Measurements from ENCODE around the gene LTA4H. TPM values are rescaled to one million over a fixed set of nuclear protein-coding genes. Genes with fewer than 3 reads are reported as not detected.

Gene LTA4H
- total RNA-seq, 1 donor from 2014 or later = 266 TPM

DNA sequence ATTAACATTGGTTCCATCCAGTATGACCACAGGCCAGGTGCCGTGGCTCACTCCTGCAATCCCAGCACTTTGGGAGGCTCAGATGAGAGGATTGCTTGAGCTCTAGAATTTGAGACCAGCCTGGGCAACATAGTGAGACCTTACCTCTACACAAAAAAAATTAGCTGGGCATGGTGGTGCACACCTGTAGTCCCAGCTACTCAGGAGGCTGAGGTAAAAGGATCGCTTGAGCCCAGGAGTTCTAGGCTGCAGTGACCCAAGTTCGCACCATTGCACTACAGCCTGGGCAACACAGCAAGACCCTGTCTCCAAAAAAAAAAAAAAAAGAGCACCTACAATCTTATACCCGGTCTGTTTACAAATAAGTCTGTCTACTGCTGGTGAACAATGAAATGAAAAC lies 9.9 kb downstream of the LTA4H start:
- H3K9ac ChIP-seq = no peak overlapping the region
- H3K27ac ChIP-seq = no peak overlapping the region
- peaks cover 15% of the 10 kb centered on the region for H3K79me2 ChIP-seq (ENCODE audit: low read depth)
- H3K27me3 Mint-ChIP-seq (ENCODE audit: insufficient read depth, low read depth) = peaks cover 2% of the 10 kb centered on the region
- H3K36me3 Mint-ChIP-seq = peaks cover 20% of the 10 kb centered on the region
- H3F3A ChIP-seq (ENCODE audit: low read depth) = no peaks in the 10 kb centered on the region
- no peaks in the 10 kb centered on the region for H3K27me3 ChIP-seq
- no peak overlapping the region for H3K27ac Mint-ChIP-seq
- TF ChIP-seq, protein P1, sequence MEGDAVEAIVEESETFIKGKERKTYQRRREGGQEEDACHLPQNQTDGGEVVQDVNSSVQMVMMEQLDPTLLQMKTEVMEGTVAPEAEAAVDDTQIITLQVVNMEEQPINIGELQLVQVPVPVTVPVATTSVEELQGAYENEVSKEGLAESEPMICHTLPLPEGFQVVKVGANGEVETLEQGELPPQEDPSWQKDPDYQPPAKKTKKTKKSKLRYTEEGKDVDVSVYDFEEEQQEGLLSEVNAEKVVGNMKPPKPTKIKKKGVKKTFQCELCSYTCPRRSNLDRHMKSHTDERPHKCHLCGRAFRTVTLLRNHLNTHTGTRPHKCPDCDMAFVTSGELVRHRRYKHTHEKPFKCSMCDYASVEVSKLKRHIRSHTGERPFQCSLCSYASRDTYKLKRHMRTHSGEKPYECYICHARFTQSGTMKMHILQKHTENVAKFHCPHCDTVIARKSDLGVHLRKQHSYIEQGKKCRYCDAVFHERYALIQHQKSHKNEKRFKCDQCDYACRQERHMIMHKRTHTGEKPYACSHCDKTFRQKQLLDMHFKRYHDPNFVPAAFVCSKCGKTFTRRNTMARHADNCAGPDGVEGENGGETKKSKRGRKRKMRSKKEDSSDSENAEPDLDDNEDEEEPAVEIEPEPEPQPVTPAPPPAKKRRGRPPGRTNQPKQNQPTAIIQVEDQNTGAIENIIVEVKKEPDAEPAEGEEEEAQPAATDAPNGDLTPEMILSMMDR (IDR thresholded peaks at IDR 0.05) = no peak
- TF ChIP-seq EZH2phosphoT487 (IDR thresholded peaks at IDR 0.05) (no peak), EZH2 (IDR thresholded peaks at IDR 0.05) (no peak)
- peaks cover 8% of the 10 kb centered on the region for H4K20me1 ChIP-seq (ENCODE audit: low read depth)
- H3K4me3 ChIP-seq = no peak overlapping the region
- H3K9me3 ChIP-seq (ENCODE audit: low read depth) = no peaks in the 10 kb centered on the region
- no peaks in the 10 kb centered on the region for H3K4me1 Mint-ChIP-seq
- no peaks in the 10 kb centered on the region for H3K9me3 Mint-ChIP-seq
- H3K4me1 ChIP-seq = no peaks in the 10 kb centered on the region
- no peak overlapping the region for H3K4me3 Mint-ChIP-seq
- no peak for DNase-seq (ENCODE audit: low spot score)
- H3K36me3 ChIP-seq = peaks cover 31% of the 10 kb centered on the region
- no peak overlapping the region for H3K4me2 ChIP-seq
- no peak overlapping the region for H2AFZ ChIP-seq (replicated peaks)

DNA sequence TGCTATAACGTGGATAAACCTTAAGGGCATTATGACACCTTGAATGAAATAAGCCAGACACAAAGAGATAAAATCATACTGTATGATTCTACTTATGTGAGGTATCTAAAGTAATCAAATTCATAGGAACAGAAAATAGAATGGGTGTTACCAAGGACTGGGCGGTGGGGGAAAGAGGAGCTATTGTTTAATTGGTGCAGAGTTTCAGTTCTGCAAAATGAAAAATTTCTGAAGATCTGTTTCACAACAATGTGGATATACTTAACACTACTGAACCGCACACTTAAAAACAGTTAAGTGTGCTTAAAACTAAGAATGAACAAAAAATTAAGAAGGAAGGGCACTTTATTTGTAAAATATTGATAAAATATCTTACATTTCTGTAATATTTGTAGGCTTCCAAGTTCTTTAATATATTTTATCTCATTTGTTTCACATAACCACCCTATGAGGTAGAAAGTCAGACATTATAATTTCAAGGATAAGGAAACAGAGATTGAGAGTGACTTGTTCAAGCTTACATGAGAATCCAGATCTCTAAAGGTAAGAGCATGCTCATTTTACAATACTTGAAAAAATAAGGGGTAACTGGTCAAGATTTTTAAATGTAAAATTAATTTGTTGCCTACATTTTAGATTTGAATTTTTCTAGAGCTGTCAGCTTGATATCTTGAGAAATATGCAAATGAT lies 14.9 kb downstream of the LTA4H start:
- H3K4me1 ChIP-seq = no peaks in the 10 kb centered on the region
- H3K4me2 ChIP-seq = no peak overlapping the region
- no peak overlapping the region for H3K27ac ChIP-seq
- Mint-ChIP-seq H3K4me1 (no peaks in the 10 kb centered on the region), H3K27ac (no peak overlapping the region), H3K27me3 (ENCODE audit: insufficient read depth, low read depth) (peaks cover 2% of the 10 kb centered on the region), H3K36me3 (peaks cover 14% of the 10 kb centered on the region), H3K4me3 (no peak overlapping the region), H3K9me3 (no peaks in the 10 kb centered on the region)
- H3K9ac ChIP-seq = no peak overlapping the region
- no peaks in the 10 kb centered on the region for H3F3A ChIP-seq (ENCODE audit: low read depth)
- H2AFZ ChIP-seq (replicated peaks) = no peak overlapping the region
- no peaks in the 10 kb centered on the region for H3K9me3 ChIP-seq (ENCODE audit: low read depth)
- no peaks in the 10 kb centered on the region for H3K79me2 ChIP-seq (ENCODE audit: low read depth)
- peaks cover 45% of the 10 kb centered on the region for H3K36me3 ChIP-seq
- H4K20me1 ChIP-seq (ENCODE audit: low read depth) = no peaks in the 10 kb centered on the region
- DNase-seq (ENCODE audit: low spot score) = no peak
- H3K4me3 ChIP-seq = no peak overlapping the region
- no peaks in the 10 kb centered on the region for H3K27me3 ChIP-seq
- TF ChIP-seq EZH2phosphoT487 (IDR thresholded peaks at IDR 0.05) = no peak
- TF ChIP-seq, protein P1 (IDR thresholded peaks at IDR 0.05) = no peak
- no peak for TF ChIP-seq EZH2 (IDR thresholded peaks at IDR 0.05)

DNA sequence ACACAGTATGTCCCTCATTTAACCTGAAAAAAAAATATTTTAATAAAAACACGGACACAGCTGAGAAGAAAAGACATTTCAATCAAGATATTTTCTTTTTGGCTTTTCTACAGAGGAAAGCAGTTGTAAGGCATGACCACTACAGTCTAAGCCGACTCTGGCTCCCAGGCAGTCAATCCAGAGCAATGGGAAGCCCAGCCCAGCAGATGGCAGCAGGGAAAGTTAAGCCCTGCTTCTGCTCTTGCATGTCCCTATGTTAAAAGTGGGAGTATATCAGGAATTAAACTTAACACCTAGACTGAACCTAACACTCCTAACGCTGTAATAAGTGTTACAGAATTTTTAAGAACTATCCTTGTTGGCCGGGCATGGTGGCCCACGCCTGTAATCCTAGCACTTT lies 19.7 kb downstream of the LTA4H start:
- H4K20me1 ChIP-seq (ENCODE audit: low read depth) = no peaks in the 10 kb centered on the region
- H3K4me2 ChIP-seq = no peak overlapping the region
- H2AFZ ChIP-seq (replicated peaks) = no peak overlapping the region

More for the DNA sequence above, 19.7 kb downstream of the LTA4H start:
- Mint-ChIP-seq H3K27me3 (ENCODE audit: insufficient read depth, low read depth) (no peaks in the 10 kb centered on the region), H3K9me3 (no peaks in the 10 kb centered on the region), H3K4me3 (no peak overlapping the region), H3K36me3 (peaks cover 13% of the 10 kb centered on the region), H3K27ac (no peak overlapping the region), H3K4me1 (no peaks in the 10 kb centered on the region)
- Histone ChIP-seq H3K9ac (no peak overlapping the region), H3K9me3 (ENCODE audit: low read depth) (no peaks in the 10 kb centered on the region), H3F3A (ENCODE audit: low read depth) (no peaks in the 10 kb centered on the region), H3K79me2 (ENCODE audit: low read depth) (no peaks in the 10 kb centered on the region), H3K36me3 (peaks cover 40% of the 10 kb centered on the region), H3K27me3 (no peaks in the 10 kb centered on the region), H3K4me3 (no peak overlapping the region), H3K27ac (no peak overlapping the region), H3K4me1 (no peaks in the 10 kb centered on the region)
- DNase-seq (ENCODE audit: low spot score) = peak; percentile 36
- no peak for TF ChIP-seq EZH2 (IDR thresholded peaks at IDR 0.05)
- TF ChIP-seq, protein P1 (IDR thresholded peaks at IDR 0.05) = peak; percentile 52
